NCI-H1436 treated with DMSO at 0.1 percent for 48 hours (cell line): ENCODE results near the gene GSTM3.
"Not testable (repeated sequence)": the region's sequence is repeated elsewhere in the genome, so short reads cannot be mapped to it uniquely, and the experiment has no call there.

Experiments
- DNase-seq: peaks from one replicate; lab custom pipeline; 2025; lab: John Stamatoyannopoulos, UW

The GSTM3 gene

DNA sequence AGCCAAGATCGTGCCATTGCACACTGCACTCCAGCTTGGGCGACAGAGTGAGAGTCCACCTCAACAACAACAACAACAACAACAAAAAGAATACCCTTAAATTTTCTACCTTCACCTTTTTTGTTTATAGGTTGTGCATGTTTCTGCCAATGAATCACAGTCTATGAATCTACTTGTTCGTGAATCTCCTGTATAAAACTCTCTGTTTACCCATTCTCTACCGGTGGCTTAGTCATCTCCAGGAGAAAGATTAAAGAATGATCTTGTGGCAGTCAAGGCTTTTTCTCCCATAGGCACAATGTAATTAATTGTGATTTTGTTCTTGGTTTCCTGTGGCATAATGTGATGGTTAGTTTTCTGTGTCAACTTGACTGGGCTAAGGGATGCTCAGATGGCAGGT lies 43.0 kb downstream of the GSTM3 start:
- not testable (repeated sequence) for DNase-seq

GRCh38 chr1:109697066-109697465 lies 43.8 kb downstream of the GSTM3 start:
- DNase-seq: no peak

DNA sequence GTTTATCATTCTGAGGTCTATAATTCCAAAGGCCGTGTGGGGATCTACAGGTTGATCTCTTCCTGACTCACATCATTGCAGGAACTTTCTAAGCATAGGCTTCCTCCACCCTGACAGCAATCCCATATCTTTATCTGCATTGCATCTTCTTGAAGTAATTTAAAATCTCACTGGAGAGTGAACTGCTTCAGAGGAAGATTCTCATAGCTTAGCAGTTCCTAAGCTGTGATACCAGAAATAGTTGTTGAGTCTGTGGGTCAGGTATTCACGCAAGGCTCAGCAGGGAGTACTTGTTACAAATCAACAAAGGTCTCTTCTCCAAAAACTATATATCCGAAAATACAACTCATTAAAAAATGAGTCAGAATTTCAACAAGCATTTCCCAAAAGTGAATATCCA lies 45.7 kb downstream of the GSTM3 start:
- not testable (repeated sequence) for DNase-seq

DNA sequence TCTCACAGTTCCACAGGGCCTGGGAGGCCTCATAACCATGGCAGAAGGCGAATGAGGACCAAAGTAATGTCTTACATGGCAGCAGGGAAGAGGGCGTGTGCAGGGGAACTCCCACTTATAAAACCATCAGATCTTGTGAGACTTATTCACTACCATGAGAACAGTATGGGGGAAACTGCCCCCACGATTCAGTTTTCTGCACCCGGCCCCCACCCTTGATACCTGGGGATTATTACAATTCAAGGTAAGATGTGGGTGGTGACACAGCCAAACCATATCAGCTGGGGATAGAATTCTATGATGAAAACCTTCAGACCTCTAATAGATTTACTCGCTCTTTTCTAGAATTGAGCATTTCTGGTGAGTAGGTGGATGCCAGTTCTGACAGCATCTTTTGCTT lies 46.4 kb downstream of the GSTM3 start:
- DNase-seq: not testable (repeated sequence)

DNA sequence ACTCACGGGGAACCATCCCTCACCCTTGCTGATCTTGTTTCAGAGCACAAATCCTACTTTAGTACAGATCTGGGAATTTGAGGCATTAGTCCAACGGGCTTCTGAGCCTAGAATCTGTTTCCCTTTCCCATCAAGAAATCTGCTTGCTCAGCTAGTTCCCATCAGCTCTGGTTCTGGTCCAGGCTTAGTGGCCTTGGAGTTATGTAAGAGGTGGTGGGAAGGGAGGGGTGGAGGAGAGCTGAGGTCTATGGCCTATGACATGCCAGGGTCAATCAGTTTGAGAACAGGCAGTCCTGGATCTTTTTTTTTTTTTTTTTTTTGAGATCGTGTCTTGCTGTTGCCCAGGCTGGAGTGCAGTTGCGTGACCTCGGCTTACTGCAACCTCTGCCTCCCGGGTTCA lies 49.1 kb downstream of the GSTM3 start:
- DNase-seq: no peak

- DNase-seq: no peak
Measured at GRCh38 chr1:109689844-109690405, 50.9 kb downstream of the GSTM3 start.

DNA sequence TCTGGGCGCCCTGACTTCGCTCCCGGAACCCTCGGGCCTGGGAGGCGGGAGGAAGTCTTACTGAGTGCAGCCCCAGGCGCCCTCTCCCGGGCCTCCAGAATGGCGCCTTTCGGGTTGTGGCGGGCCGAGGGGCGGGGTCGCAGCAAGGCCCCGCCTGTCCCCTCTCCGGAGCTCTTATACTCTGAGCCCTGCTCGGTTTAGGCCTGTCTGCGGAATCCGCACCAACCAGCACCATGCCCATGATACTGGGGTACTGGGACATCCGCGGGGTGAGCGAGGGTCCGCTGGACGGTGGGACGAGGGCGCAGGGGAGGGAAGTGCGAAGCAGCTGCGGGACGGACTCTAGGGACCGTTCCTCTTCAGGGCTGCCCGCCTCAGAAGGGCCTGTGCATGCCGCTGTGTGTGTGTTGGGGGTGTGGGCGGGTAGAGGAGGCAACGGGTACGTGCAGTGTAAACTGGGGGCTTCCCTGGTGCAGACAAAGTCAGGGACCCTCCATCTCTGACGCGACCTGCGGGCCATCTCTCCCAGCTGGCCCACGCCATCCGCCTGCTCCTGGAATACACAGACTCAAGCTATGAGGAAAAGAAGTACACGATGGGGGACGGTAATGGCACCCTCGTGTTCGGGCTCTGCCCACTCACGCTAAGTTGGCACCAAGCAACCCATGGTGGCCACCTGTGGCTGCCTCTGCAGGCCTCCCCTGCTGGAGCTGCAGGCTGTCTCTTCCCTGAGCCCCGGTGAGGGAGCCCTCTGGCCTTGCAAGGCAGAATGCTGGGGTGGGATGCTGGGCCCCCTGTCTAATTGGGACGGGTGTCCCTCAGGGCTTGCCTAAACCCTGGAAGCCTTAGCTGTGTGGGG lies 53.0 kb downstream of the GSTM3 start, which contains the start of gene GSTM1:
TSS of gene GSTM1 (plus strand) at position 177 of the 859 bp plus-strand sequence. CDS start at position 234, 57 bp downstream.
- DNase-seq: no peak

DNA sequence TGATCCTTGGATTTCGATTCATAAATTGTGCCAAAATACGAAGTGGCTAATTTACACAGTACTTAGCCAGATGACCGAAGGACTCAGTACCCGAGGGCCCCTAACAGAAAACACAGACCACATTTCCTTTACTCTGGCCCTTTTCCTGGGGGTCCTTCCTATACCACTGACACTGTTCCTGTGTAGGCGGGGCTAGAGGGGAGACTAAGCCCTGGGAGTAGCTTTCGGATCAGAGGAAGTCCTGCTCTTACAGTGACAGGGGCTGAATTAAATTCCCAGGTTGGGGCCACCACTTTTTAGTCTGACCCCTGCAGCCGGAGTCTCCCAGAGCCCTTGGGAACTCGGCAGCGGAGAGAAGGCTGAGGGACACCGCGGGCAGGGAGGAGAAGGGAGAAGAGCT lies 53.7 kb downstream of the GSTM3 start:
- DNase-seq: not testable (repeated sequence)

GRCh38 chr1:109685890-109686289 lies 54.9 kb downstream of the GSTM3 start:
- DNase-seq: not testable (repeated sequence)

DNA sequence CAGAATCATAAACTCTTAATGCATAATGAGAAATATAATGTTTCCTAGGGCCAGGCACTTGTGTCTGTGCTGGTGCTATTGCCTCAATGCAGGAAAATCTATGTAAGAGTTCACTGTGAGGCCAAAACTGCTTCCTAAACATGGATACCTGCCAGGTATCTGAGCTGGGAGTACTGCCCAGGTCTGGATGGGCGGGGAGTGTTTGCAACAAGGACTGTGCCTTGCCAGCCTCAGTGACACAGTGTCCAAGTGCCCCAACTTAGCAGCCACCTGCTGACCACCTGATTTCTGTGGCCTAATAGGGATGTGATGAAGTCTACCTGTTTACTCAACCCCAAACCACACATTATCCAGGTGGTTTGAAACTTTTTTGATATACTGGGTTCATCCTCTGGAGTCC lies 55.4 kb downstream of the GSTM3 start:
- DNase-seq: not testable (repeated sequence)

DNA sequence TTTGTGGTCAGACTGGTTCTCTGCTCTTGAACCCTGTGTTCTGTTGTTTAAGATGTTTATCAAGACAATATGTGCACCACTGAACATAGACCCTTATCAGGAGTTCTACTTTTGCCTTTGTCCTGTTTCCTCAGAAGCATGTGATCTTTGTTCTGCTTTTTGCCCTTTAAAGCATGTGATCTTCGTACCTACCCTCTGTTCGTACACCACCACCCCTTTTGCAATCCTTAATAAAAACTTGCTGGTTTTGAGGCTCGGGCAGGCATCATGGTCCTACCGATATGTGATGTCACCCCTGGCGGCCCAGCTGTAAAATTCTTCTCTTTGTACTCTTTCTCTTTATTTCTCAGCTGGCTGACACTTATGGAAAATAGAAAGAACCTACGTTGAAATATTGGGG lies 56.1 kb downstream of the GSTM3 start:
- DNase-seq: not testable (repeated sequence)
